ENCODE data around the gene GSN. TPM values are rescaled to one million over a fixed set of nuclear protein-coding genes. Genes with fewer than 3 reads are reported as not detected.
A peak's percentile ranks its signal among the peaks of the same experiment; 100 is the strongest.

GSN gene
- total RNA-seq, 1 donor from 2014 or later: 360 TPM

DNA sequence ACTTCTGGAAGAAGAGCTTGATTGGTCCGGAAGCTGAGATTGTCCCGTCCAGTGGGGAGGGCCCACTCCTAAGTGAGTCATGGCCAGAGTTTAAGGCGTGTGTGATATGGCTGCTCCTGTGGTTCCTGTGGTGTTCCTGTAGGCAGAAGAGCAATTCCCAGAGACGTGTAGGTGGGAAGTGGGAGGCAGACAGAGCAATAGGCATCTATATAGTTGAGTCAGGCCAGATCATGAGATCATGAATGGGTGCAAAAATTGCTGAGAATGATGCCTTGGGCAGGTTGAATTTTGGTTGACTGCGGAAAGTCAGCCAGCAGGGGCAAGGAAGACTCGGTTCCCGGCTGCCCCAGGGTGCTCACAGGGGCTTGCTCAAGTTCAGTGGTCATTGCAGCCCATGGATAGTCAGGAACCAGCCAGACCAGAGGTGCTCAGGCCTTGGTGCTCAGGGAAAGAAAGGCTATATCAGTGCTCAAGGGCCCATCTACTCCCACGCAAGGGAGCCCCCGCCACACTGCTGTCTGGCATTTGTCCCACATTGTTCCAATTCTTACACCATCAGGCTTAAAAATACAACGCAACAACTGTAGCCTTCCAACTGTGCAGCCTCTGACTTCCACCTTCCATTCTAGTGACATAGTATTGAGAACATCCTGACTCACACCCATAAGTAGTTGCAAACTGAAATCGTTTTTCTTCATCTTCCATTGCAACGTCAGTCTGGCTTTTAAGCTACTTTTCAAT is 21.0 kb upstream of the GSN start:
- DNase-seq: peak; percentile 66

DNA sequence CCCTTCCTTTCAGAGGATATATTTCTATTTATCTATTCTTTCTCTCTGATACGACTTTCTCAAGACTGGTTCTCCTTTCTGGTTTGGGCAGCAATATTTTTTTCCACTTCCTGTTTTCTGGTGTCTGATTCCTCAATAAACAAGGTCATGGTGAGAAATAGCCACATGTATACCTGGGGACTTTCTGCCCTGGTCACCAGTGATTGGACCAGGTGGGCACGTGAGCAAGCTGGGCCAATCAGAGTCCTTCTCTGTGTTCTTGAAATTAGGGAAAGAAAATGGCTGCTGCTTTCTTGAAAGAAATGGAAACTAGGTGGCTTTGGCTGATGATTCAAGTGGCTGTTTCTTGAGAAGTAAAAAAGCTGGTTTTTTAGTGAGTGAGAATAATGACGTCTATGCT is 18.4 kb upstream of the GSN start:
- DNase-seq: no peak

- DNase-seq: no peak
Observed at GRCh38 chr9:121252104-121252851, 15.7 kb upstream of the GSN start.

GRCh38 chr9:121253162-121253561 is 14.8 kb upstream of the GSN start:
- no peak for DNase-seq

GRCh38 chr9:121253821-121254501 is 14.0 kb upstream of the GSN start:
- DNase-seq: no peak

DNA sequence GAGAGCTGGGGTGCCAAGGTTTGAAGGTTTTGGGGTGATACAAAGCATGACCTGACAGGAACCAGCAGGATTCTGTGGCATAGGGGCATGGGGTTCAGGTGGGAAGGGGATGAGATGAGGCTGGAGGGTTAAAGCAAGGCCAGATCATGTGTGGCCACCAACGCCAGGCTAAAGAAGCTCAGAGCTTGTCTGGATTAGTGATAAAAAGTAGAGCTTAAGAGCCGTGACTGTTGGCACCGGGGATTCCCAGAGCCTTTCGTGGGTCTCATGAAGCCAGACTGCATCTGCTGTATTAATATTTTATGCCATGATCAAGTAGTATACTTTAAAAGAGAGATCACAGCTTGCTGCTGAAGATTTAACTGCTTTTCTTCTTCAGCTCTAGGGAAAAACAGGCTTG is 8.5 kb upstream of the GSN start:
- DNase-seq: no peak

- no peak for DNase-seq
Observed at GRCh38 chr9:121259935-121260334, 8.0 kb upstream of the GSN start.

DNA sequence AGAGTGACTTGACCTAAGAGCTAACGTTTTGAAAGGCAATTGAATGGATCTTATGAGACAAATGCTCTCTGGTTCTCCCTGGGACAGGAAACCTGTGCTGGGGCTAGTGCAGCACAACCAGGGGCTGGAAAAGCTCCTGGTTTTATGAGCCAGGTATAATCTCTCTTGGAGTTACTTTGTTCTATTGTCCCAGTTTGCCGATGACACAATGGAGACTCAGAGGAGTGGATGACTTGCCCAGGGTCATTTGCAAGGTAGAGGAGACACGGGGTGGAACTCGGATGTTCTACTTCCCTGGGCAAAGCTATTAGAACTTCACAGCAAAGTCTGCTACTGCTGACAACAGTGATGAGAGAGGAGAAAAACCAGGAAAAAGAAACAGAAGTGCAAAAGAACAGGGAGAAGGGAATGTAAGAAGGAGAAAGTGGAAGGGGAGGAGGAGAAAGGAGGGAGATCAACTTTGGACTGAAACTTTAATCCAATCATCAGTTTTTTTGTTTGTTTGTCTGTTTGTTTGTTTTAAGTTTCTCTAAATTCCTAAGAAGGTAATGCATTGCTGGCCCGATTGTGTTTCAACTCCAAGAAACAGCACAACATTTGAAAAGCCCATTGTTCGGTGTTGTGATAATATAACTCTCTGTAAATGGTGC is 7.4 kb upstream of the GSN start:
- DNase-seq: no peak

DNA sequence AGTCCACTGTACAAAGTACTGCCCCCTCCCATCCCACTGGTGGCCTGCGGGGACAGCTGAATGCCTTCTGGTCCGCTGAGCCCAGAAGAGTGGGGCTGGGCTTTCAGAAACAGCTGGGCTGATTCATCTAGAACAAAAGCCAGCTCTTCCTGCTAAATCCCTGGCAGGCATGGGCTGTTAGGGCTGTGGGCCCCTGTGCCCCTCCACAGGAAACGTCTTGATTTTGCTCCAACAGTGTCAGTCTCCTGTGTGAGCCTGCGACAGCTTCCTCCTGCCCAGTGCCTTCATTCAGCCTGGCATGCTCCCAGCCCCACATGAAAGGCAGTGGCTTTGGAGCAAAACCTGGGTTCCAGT is 6.9 kb upstream of the GSN start:
- peak; percentile 82 for DNase-seq

GRCh38 chr9:121261755-121262154 is 6.2 kb upstream of the GSN start:
- no peak for DNase-seq

GRCh38 chr9:121262423-121262822 is 5.5 kb upstream of the GSN start:
- no peak for DNase-seq

- no peak for DNase-seq
Observed at GRCh38 chr9:121262953-121263352, 5.0 kb upstream of the GSN start.

DNA sequence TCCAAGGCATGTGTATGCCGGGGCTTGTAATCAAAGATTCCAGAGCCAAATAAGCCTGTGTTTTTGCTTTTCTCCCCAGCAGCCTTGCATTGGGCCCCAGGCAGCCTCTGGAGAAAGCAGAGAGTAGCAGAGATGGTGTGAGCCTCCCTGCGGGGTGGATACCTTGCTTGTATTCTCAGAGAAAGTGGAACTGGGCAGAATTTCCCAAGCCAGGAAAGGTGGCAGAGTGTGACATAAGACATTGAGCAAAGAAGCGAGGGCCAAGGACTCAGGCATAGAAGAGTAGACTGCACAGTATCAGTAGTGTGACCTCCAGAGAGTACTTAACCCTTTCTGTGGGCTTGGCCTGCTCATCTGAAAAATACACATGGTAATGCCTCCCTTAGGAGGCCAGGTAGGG is 1.6 kb upstream of the GSN start:
- no peak for DNase-seq

DNA sequence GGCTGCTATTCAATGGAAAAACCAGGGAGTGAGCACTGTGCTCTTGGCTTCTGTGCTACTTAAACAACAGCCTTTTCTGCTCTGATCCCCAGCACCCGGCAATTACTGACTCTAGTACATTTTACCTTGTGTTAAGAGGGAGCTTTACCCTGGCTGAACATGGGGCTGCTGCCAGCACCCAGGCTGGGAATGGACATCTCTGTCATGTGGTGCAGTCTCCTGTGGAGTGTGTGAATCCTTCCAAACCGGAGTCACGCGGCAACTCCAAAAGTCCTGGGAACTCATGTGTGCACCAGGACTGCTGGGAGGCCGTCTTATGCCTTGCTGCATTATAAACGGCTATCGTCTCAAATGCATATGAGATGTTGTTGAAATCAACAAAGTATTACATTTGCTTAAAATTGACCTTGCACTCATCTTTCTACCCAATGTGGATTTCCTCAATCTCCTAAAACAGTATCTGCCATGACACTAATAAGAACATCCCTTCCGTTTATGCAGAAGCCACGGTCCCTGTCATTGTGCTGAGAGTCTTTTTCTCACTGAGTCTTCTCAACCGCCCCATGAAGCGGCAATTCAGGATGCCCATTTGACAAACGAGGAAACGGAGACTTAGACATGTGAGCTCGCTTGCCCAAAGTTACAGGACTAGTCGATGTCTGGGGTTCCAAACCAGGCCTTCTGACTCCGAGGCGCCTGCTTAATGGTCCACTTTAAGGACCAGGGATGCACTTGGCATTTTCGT is 884 bp upstream of the GSN start:
- DNase-seq: no peak

DNA sequence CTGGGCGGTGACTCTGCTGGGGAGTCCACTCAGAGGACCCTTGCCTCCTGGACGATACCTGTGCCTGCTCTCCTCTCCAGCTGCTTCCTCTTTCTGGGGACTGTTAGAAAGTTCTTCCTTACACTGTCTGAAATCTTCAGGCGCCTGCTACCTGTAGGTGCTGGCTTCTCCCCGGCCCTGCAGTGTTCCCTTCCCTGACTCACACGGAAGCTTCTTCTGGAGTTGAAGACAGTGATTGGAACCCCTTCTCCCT is 562 bp downstream of the GSN start:
- DNase-seq: no peak

- DNase-seq: no peak
Observed at GRCh38 chr9:121268851-121269641, 1.1 kb downstream of the GSN start.

- no peak for DNase-seq
Observed at GRCh38 chr9:121269642-121270254, 1.8 kb downstream of the GSN start.

DNA sequence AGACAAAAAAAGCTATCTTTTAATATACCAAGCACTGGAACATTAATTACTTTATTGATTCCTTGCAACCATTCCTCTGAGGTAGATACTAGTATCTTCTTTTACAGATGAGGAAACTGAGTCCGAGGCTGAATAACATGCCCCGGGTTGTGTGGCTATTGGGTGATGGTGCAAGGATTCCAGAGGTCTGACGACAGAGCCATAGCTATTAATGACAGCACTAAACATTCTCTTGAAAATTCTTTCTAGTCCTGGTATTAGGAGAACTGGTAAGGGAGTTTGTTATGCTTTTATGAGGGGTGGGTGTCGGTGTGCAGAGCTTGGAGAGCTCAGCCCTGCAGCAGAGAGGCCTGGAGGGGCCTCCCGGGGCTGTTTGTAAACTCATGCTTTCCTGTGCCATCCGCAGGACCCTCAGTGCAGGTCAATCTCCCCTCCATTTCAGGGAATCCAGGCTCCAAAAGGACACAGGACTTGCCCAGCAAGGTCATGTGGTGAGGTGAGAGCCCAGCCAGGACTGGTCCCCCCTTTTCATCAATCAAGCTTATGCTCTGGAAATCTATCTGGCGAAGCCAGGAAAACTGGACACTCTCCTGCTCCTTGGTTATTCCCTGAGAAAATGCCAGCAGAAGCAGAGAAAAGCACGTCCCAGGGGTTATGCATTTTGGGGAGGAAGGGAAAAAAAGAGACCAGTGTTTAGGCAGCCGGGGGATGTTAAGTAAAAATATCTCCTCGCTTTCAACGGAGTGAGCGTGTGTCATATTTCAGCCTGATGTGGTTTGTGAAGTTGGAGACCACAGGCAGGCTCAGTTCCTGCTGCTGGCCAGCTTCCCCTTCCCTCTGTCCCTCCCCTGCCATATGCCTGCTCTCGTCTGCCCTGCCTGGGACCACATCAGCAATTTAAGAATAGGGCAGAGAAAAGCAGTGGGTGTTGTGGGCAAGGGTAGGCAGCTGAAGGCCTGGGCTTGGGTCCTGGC is 3.7 kb downstream of the GSN start:
- DNase-seq: peak; percentile 81

- no peak for DNase-seq
Observed at GRCh38 chr9:121272401-121272948, 4.5 kb downstream of the GSN start.
